Activated CD8-positive, alpha-beta memory T cell treated with anti-CD3 and anti-CD28 coated beads for 48 hours (primary cell): Measurements from ENCODE around the gene FAM184B.
"Not testable (repeated sequence)": the region's sequence is repeated elsewhere in the genome, so short reads cannot be mapped to it uniquely, and the experiment has no call there.

ENCODE experiments used
- DNase-seq, 3 experiments: peaks; one replicate each; pipeline ENCODE4 v3.0.0-alpha.2; 2020; ENCODE audit warnings: low read depth in 2 of 3, low spot score in 2 of 3

The FAM184B gene

DNA sequence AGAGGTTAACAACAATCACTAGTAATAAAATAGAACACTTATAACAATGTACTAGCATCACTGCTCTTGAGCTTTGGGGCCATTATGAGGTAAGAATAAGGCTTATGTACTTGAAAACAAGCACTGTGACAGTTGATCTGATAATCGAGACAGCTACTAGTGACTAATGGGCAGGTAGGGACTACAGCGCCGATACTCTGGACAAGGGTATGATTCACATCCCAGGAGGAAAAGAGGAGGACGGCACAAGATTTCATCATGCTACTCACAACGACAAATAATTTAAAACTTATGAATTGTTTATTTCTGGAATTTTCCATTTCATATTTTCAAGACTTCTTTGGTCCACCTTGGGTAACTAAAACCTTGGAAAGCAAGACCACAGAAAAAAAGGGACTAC, 62.3 kb downstream of the FAM184B start:
- no peak for DNase-seq

DNA sequence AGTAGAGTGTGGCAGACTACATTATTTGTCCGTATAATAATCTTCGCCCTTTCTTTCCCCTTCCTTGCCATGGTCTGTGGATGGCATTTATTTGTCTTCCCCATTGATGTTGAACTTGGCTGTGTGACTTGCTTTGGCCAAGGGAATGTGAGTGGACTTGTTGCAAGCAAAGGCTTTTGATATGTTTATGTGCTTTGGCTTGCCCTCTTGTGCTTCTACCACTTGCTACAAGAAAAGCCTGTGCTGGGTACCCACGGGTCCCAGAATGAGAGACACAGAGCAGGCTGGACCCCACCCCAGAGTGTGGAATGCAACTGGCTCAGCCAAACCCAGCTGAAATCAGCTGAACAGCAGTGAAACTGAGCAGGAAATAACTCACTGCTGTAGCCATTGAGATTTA, 63.0 kb downstream of the FAM184B start:
- DNase-seq, result no peak

DNA sequence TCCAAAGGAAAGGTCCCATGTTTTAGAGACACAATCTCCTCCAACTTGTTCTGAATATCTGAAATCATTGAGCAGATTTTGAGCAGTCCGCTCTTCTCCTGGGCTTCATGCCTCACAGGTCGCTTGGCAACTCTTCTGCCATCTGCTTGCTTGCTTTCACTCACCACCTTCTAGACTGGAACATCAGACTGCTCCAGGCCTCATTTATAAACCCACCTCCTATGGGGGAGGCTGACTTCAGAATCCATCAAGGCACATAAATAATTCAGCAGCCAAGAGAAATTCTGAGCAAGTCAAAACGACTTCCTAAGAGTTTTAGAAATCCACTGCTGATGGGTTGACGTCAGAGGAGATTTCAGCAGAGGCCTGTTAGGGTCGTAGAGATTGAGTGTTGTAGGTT, 64.1 kb downstream of the FAM184B start:
- DNase-seq, result no peak

DNA sequence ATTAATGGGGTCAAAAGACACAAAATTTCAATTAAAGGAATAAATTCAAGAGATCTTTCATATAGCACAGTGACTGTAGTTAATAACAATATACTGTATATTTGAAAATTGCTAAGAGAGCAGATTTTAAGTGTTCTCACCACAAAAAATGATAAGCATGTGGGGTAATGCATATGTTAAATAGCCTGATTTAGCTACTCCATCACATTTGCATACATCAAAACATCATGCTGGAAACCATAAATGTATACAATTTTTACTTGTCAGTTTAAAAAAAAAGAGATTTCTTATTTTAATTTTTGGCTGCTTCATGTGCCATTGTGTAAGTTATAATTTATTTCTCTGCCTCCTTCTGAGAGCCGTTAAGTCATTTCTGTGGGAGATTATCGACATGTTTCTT, 65.9 kb downstream of the FAM184B start:
- DNase-seq, result no peak

DNA sequence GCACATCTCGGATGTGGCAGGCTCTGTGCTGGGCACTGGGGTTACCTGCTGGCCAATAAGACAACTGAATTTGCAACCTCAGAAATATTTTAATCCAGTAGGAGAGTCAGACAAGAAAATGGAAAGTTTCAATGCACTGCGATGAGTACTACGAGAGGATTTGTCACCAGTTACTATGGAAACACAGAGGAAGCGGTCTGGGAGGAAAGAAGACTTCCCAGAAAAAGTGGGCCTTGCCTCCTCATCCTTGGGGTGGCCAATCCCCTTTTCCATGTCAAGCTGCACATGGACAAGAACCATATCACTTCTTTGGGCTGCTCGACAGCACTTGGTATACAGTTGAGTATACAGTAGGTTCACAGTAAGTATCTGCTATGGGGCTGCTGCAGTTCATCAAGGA, 67.6 kb downstream of the FAM184B start:
- DNase-seq, result no peak

DNA sequence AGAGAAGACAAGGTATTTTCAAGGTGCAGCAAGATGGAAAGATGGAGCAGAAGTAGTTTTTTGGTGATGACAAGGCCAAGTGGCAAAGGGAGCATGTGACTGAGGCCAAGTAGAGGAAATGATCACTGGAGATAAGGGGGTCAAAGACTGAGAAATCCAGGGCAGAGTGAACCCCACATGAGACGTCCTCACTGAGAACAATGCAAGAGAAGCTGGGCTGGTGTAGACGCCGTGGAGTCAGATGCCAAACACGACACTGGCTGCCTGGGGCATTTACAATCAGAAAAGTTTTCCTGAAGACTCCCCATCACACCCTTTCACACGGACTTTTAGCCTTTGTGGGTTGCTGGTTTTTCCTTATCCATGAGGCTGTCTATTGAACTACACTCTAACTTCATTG, 69.3 kb downstream of the FAM184B start:
- no peak for DNase-seq

DNA sequence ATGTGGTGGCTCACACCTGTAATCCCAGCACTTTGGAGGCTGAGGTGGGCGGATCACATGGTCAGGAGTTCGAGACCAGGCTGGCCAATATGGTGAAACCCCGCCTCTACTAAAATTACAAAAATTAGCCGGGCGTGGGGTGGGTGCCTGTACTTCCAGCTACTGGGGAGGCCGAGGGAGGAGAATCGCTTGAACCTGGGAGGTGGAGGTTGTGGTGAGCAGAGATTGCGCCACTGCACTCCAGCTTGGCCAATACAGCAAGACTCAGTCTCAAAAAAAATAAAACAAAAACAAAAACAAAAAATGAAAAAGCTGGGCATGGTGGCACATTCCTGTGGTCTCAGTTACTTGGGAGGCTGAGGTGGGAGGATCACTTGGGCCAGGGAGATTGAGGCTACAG, 70.2 kb downstream of the FAM184B start:
- DNase-seq, result not testable (repeated sequence)

DNA sequence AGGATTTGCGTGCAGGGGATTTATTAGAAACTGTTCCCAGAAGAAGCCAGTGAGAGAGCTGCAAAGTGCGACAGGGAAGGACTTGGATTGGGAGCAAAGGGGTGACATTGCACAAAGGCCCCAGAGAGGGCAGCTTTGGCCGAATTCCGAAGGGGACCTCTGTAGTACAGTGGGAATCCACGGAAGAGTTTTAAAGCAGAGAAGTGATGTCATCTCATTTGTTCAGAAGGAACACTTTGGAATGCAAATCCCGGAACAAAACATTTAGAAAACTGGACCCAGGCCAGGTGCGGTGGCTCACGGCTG, 71.7 kb downstream of the FAM184B start:
- DNase-seq, result no peak

DNA sequence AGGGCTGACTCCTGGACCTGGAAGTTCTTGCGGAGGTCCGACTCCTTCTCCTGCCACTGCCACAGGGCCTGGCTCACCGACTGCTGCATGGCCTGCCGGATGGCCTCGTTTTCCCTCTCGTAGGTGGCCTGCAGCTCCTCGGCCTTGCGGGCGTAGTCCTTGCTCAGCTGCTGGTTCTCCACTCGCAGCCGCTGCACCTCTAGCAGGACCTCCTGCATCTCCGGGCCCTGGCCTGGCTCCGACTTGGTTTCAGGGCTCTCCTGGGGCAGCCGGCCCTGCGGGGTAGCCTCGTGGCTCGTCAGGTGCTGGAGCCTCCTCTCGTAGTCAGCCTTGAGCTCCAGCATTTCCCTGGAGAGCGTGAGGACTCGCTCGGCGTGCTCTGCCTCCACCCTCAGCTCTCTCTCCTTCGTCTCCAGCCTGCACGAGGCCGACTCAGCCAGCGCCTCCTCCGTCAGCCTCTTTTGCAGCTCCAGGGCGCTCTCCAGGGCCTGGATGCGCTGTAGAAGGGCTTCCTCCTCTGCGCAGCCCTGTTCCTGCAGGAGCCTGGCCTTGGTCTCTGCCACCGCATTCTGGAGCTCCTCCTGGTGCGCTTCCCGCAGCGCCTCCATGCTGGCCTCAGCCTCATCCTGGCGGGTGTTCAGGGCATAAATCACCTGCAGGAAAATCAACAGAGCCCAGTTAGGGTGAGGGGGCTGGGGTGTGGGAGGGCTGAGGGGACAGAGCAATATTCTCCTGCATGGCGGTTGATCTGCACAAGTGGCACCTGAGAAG, 72.2 kb downstream of the FAM184B start:
- DNase-seq, result no peak

DNA sequence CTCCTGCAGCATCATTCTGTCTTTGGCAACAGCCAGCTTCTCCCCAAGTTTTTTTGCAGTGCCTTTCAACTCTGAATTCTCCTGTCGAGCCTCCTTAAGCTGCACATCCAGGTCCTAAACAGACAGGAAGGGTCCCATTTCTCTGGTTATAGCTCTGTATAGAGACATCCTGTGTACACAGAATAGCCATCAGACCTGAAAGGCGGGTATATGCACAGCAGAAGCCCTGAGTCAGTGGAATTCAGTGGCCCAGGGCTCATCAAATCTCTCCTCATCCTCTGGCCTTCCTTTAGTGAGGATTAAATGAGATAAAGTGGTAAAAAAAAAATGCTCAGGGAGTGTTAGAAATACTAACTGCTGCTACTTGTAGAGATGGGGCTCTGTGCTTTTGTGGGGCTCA, 73.8 kb downstream of the FAM184B start:
- DNase-seq, result no peak

DNA sequence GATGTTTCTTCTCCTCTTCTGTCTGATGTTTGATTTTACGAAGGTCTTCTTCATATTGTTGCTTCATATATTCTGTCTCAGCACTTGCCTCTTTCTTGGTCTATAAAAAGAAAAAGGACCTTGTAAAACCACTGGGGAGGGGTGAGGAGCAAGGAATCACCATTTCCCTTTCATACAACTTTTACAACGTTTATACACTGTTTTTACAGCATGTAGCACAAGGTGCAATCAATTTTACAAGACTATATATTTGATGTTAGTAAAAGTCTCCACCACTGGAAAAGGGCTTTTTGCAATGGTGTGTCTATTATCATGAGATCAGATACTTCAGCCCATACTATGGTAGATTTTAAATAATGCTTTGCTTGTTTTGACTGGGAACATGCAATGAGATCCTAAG, 76.3 kb downstream of the FAM184B start:
- DNase-seq, result no peak

DNA sequence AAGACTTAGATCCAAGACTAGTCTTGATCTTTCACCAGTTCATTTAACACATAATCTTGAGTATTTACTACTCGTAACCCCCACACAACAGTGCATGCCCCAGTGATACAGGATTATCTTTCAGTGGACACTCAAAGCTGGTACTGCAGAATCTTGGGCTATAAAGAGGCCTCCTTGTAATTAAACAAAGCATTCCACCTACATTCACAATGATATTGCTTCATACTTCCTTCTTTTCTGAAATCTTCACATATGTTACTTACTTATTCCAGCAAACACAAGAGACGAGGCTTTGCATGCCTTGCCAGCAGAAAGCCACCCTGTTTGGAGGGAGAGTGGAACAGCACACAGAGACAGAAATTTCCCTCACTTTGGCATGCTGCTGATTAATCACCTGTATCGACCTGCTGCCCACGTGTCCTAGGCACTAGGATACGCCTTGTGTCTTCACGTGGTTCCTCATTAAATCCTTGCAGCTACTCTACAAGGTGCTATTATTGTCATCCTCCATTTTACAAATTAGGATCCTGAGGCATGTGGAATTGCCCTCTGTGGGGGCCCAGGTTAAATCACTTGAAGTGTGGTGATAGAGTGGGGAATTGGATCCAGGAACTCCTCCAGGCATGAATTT, 77.3 kb downstream of the FAM184B start:
- DNase-seq, result no peak

DNA sequence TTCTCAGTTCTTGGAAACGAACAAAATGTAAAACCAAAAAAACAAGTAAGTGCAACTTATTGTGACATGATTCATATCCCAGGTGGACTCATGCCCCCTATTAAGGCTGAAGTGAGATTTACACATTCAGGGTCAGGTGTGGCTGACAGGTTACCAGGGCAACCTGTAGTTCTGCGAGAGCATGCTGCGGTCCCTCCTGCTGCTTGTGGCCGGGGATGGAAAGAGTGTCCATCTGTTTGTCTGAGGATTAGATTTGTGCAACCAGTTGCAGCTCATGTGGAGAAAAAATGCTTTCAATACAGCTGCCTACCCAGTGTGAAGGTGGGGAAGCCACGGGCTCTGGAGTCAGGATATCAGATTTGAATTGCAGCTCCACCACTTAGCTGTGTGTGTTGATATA, 78.8 kb downstream of the FAM184B start:
- no peak for DNase-seq

DNA sequence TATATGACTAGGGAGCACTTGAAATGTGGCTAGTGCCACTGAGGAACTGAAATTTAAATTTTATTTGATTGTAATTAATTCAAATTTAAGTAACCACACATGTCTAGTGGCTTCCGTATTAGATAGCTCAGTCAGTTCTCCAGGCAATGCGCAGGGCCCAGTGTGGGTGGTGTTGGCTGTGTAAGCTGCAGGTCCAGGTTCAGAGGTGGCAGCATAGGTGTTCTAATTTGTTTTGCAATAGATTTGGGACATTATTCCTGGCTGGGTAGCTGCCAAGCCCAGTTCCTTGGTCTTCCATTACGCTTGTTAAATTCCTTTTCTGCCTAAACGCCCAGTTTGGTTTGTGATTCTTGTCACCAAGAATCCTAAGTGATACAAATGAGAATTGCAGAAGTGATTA, 79.5 kb downstream of the FAM184B start:
- DNase-seq, result no peak

DNA sequence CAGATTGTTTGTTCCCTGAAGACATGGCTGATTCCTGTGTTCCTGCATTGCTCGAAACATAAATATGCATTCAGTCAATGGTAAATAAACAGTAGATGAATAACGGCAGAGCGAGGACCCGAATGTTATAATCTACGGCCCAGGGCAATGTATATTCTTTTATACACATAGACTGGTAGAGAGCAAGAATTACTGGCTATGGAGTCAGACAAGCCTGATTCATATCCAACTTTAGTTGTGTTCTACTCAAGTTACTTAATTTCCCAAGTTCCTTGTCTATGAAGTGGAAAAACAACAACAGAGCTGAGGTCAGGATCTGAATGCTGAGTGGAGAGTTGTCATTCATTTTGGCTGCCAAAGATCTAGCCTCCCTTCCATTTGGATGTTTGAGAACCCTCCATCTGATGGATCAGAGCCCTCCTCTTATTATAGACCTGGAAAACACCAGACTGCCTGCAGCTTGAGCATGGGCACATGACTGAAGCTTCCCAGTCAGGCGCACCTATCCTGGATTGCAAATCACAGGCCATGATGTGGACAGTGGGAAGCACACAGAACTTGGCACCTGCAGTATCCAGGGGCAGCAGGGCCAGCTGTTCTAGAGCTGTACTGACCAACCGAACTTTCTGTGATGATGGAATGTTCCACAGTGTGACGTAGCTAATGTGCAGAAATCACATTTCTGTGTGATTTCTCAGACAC, 80.1 kb downstream of the FAM184B start:
- DNase-seq, result no peak

DNA sequence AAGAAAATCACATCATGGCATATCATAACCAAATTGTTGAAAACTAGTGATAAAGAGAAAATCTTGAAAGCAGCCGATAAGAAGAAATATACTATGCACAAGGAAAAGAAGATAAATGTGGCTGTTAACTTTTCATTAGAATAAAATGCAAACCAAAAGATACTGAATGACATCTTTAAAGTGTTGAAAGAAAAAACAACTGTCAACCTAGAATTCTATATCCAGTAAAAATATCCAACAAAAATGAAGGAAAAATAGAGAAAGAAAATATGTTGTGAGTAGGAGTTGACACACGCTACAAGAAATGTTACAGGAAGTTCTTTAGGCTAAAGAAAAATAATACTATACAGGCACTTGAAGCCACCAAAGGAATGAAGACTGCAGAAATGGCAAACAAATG, 82.0 kb downstream of the FAM184B start:
- DNase-seq, result no peak

DNA sequence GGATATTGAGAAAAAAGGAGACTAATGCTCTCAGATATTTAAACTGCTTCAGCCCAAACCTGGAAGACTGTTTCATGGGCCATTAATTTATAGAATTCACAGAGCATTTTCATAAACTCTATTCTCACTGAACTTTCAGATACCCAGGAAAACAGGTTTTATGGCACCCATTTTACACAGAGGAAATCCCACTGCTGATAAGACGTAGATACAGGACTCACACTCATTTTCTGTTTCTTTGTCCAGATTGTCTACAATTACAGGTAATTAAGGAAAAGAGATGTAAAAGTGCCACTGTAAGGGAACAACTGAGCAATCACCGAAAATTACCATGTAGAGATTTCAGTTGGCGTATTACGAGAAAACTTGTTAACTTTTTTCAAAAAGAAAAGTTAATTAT, 83.3 kb downstream of the FAM184B start:
- no peak for DNase-seq

DNA sequence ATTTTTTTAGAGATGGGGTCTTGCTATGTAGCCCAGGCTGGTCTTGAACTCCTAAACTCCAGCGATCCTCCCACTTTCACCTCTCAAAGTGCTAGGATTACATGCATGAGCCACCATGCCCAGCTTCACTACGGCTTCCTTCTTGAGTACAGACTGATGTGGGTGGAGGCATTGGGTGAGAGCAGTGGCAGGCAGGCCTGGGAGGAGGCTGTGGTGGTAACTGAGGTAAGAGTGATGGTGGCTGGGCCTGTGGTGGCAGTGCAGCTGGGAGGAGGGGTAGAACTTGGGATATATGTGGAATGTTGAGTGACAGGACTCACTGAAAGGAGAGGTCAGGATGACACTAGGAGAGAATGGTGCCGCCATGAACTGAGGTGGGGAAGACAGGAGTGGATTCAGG, 86.1 kb downstream of the FAM184B start:
- DNase-seq, result no peak

DNA sequence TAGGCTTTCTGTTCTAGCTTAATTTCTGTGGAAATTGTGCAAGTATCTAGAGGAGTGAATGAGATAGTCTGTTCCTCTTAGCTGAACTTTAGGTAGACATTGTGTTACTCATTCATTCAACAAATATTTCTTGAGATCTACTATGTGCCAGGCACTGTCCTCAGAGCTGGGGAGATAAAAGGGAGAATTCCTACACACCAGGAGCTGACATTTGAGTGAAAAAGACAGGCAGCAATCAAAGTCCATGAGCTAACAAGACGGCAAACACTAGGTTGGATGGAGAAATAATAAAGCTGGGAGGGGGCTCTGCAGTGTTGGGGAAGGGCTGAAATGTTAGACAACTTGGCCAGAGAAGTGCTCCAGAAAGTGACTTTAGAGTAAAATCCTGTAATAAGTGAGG, 86.9 kb downstream of the FAM184B start:
- DNase-seq, result no peak

DNA sequence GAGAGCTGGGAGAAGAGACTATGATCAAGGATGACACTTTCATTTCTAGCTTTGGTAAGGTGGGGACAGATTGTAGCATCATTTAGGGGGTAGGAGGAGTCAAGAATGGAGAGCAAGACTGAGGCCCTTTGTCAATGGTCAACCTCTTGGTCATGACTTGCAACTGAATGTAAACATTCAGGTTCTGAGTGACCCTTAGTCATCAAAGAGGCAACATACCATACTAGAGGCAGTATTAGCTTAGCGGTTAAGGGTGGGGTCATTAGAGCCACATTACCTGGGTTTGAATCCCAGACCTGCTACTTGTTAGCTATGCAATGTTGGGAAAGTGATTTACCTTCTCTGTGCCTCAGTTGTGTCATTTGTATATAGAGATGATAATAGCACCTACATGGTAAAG, 90.5 kb downstream of the FAM184B start:
- DNase-seq, result no peak

DNA sequence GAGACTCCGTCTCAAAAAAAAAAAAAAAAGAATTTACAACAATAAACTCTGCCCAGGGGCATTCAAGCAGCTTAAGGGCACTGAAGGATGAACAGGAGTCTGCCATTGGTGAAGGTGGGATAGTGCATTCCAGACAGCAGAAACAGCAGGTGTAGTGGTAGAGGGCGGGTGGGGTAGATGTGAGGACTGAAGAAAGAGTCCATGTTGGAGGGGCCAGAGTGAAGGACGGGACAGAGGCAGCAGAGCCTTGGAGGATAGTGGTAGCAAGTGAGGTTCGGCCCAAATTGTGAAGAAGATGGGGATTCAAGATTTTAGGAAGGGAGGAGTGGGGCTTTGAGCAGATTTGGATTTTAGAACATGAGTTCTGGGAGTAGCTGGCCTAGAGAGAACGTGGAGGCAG, 91.3 kb downstream of the FAM184B start:
- DNase-seq, result no peak

DNA sequence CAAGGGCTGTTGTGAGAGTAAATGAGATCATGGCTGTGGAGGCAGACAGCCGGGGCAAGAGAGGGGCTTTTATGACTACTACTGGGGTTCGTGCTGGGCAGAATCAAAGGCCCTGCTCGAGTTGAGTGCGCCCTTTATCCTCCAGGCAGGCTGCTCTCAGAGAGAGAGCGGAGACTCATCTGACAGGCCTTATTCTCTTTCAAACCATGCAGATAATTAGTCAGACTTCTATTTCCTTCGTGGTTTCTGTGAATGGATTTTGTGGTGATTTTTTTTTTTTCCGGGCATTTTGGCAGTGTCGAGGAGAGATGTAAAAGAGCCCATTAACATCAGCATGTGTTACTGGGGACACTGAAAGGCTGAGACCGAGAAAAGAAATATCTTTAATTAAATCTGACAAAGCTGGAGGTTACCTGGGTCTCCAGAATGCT, 93.4 kb downstream of the FAM184B start:
- no peak for DNase-seq
